ENCODE results near the gene MRGPRD.

MRGPRD gene

DNA sequence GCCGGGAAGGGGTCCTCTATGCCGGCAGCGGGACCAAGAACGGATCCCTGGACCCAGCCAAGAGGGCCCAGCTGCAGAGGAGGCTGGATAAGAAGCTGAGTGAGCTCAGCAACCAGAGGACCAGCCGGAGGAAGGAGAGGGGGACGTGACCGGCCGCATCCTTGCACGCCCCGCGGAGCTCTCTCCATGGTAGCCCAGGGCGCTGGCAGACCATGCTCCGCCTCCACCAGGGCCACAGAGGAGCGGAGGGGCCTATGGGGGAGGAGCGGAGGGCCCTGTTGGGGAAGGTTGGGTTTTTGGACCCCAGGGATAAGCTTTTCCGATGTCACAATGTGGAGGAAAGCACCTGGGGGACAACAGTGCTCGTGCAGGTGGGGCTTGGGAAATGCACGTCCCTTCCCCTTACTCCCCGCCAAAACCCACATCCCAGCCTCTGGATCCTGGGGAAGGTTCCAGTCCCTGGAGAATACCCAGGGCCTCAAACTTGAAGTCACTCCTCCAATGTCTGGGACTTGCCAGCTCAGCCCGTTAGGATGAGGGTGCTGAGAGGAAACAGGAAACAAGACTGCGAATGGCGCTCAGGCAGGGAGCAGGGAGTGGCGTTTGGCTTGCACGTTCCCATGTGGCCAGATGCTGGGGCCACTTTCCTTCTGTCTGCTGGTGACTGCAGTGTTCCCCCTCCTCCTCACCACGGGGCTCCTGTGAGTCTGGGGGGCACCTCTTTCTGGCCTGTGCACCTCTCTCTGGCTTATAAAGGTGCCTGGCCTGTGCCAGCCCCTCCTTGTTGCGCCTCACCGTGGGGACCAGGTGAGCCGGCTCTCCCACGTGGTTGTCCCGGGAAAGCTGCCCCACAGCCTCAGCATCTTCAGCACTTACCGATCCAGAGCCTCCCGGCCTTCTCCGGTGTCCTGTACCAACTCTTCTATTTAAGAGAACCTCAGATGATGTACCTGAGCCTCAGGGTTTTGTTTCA, 40.9 kb downstream of the MRGPRD start:
- ChIA-PET POLR2A (no interaction called here), CTCF (no interaction called here)
- DNase-seq (ENCODE audit: low read depth, low spot score): no peak
- TF ChIP-seq CTCF (IDR thresholded peaks at IDR 0.05; ENCODE audit: insufficient read depth, low read length, missing control alignments): no peak
- no peak overlapping the region for H3K4me3 ChIP-seq (ENCODE audit: low read depth, low read length)

GRCh38 chr11:68938816-68939582, 41.8 kb downstream of the MRGPRD start:
- ChIA-PET POLR2A (no interaction called here), CTCF (no interaction called here)
- no peak overlapping the region for H3K4me3 ChIP-seq (ENCODE audit: low read depth, low read length)
- no peak for TF ChIP-seq CTCF (IDR thresholded peaks at IDR 0.05; ENCODE audit: insufficient read depth, low read length, missing control alignments)
- no peak for DNase-seq (ENCODE audit: low read depth, low spot score)

- ChIA-PET CTCF (no interaction called here), POLR2A (no interaction called here)
- no peak overlapping the region for H3K4me3 ChIP-seq (ENCODE audit: low read depth, low read length)
- DNase-seq (ENCODE audit: low read depth, low spot score): no peak
- TF ChIP-seq CTCF (IDR thresholded peaks at IDR 0.05; ENCODE audit: insufficient read depth, low read length, missing control alignments): no peak
Observed at GRCh38 chr11:68938088-68938487, 42.7 kb downstream of the MRGPRD start.

- ChIA-PET CTCF (no interaction called here), POLR2A (no interaction called here)
Observed at GRCh38 chr11:68936676-68937620, 43.8 kb downstream of the MRGPRD start.

GRCh38 chr11:68936358-68936636, 44.5 kb downstream of the MRGPRD start:
- DNase-seq (ENCODE audit: low read depth, low spot score): no peak
- no peak for TF ChIP-seq CTCF (IDR thresholded peaks at IDR 0.05; ENCODE audit: insufficient read depth, low read length, missing control alignments)
- POLR2A ChIA-PET: no interaction called here
- CTCF ChIA-PET: no interaction called here
- H3K4me3 ChIP-seq (ENCODE audit: low read depth, low read length): no peak overlapping the region

More at GRCh38 chr11:68936676-68937620, 43.8 kb downstream of the MRGPRD start:
- TF ChIP-seq CTCF (IDR thresholded peaks at IDR 0.05; ENCODE audit: insufficient read depth, low read length, missing control alignments): no peak
- H3K4me3 ChIP-seq (ENCODE audit: low read depth, low read length): no peak overlapping the region
- DNase-seq (ENCODE audit: low read depth, low spot score): no peak

Data from AG04449 (cell line).